ENCODE results near the gene CDADC1. TPM values are rescaled to one million over a fixed set of nuclear protein-coding genes. Genes with fewer than 3 reads are reported as not detected.

CDADC1 gene
- total and polyA plus RNA-seq, 2 experiments from 2014 or later, result 1.3 to 9.3 TPM

DNA sequence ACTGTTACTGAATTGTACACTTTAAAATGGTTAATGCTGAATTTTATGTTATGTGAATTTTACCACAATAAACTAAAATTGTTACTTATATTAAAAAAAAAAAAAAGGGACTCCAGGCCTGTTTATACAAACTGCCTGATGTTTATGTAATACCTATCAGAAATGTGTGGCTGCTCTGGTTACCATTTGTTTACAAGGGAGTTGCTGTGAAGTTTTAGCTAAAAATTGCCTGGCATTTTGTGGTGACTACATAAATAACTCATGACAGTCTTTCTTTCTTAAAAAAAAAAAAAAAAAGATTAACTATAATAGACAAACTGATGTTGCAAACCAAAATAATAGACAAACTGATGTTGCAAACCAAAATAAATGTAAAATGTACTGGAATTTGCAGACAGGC, 71.8 kb downstream of the CDADC1 start:
- Histone ChIP-seq H3K9me2 (ENCODE audit: insufficient read depth) (no peaks in the 10 kb centered on the region), H3K4me2 (no peak overlapping the region), H3K79me2 (replicated peaks; ENCODE audit: insufficient read depth) (no peaks in the 10 kb centered on the region), H3K4me3 (no peak overlapping the region), H3K27ac (ENCODE audit: low read depth) (no peak overlapping the region), H3K27me3 (ENCODE audit: insufficient read depth) (no peaks in the 10 kb centered on the region), H4K20me1 (replicated peaks; ENCODE audit: insufficient read depth) (no peaks in the 10 kb centered on the region), H2AFZ (no peak overlapping the region), H3F3A (replicated peaks; ENCODE audit: low read depth) (no peaks in the 10 kb centered on the region), H3K4me1 (ENCODE audit: insufficient read depth) (no peaks in the 10 kb centered on the region), H3K36me3 (ENCODE audit: insufficient read depth) (no peaks in the 10 kb centered on the region)
- DNase-seq (ENCODE audit: low spot score) (no peak), ATAC-seq (no peak)
- Mint-ChIP-seq H3K4me3 (no peak overlapping the region), H3K27me3 (ENCODE audit: insufficient read depth, low read depth, poor library complexity) (no peaks in the 10 kb centered on the region), H3K36me3 (ENCODE audit: low read depth) (no peaks in the 10 kb centered on the region), H3K9me3 (no peaks in the 10 kb centered on the region), H3K27ac (no peak overlapping the region), H3K4me1 (no peaks in the 10 kb centered on the region)
- TF ChIP-seq, protein P1, sequence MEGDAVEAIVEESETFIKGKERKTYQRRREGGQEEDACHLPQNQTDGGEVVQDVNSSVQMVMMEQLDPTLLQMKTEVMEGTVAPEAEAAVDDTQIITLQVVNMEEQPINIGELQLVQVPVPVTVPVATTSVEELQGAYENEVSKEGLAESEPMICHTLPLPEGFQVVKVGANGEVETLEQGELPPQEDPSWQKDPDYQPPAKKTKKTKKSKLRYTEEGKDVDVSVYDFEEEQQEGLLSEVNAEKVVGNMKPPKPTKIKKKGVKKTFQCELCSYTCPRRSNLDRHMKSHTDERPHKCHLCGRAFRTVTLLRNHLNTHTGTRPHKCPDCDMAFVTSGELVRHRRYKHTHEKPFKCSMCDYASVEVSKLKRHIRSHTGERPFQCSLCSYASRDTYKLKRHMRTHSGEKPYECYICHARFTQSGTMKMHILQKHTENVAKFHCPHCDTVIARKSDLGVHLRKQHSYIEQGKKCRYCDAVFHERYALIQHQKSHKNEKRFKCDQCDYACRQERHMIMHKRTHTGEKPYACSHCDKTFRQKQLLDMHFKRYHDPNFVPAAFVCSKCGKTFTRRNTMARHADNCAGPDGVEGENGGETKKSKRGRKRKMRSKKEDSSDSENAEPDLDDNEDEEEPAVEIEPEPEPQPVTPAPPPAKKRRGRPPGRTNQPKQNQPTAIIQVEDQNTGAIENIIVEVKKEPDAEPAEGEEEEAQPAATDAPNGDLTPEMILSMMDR (conservative IDR thresholded peaks at IDR 0.05; ENCODE audit: low read depth in 2 of 2), result no peak
- TF ChIP-seq ZNF114 (CRISPR knock-in tag; IDR thresholded peaks at IDR 0.05), result no peak

DNA sequence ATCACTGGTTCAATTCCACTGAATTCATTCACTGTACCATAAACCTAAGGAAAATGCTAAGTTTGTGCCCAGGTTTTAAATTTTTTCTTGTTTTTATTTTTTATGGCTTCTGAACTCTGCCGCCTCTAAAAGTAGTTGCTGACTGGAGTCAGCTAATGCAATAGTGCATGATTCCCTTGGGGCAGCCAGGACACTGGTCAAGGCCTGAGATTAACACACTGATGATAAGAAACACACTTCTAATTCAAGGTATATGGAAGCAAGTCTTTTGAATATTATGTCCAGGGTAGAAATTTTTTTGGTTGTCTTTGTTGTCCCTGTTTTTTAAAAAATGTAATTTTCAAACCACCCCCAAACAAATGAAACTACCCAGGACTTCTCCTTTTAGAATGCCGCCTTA, 72.2 kb downstream of the CDADC1 start:
- H3K27ac ChIP-seq (ENCODE audit: low read depth), result no peak overlapping the region
- DNase-seq (ENCODE audit: low spot score), result no peak
- Mint-ChIP-seq H3K4me1 (no peaks in the 10 kb centered on the region), H3K36me3 (ENCODE audit: low read depth) (no peaks in the 10 kb centered on the region), H3K27me3 (ENCODE audit: insufficient read depth, low read depth, poor library complexity) (no peaks in the 10 kb centered on the region), H3K9me3 (no peaks in the 10 kb centered on the region), H3K4me3 (no peak overlapping the region), H3K27ac (no peak overlapping the region)
- no peaks in the 10 kb centered on the region for H3K36me3 ChIP-seq (ENCODE audit: insufficient read depth)
- no peak overlapping the region for H3K4me3 ChIP-seq
- H2AFZ ChIP-seq, result no peak overlapping the region
- no peak overlapping the region for H3K4me2 ChIP-seq
- H4K20me1 ChIP-seq (replicated peaks; ENCODE audit: insufficient read depth), result no peaks in the 10 kb centered on the region
- no peaks in the 10 kb centered on the region for H3K4me1 ChIP-seq (ENCODE audit: insufficient read depth)
- no peaks in the 10 kb centered on the region for H3K79me2 ChIP-seq (replicated peaks; ENCODE audit: insufficient read depth)
- ATAC-seq, result no peak
- no peaks in the 10 kb centered on the region for H3K27me3 ChIP-seq (ENCODE audit: insufficient read depth)
- H3K9me2 ChIP-seq (ENCODE audit: insufficient read depth), result no peaks in the 10 kb centered on the region
- no peaks in the 10 kb centered on the region for H3F3A ChIP-seq (replicated peaks; ENCODE audit: low read depth)
- TF ChIP-seq ZNF331 (CRISPR knock-in tag; IDR thresholded peaks at IDR 0.05; ENCODE audit: low read depth), result no peak
- no peak for TF ChIP-seq CREB1 (CRISPR knock-in tag; IDR thresholded peaks at IDR 0.05; ENCODE audit: low read depth)
- TF ChIP-seq POLR2AphosphoS5 (IDR thresholded peaks at IDR 0.05; ENCODE audit: low read depth), result no peak

DNA sequence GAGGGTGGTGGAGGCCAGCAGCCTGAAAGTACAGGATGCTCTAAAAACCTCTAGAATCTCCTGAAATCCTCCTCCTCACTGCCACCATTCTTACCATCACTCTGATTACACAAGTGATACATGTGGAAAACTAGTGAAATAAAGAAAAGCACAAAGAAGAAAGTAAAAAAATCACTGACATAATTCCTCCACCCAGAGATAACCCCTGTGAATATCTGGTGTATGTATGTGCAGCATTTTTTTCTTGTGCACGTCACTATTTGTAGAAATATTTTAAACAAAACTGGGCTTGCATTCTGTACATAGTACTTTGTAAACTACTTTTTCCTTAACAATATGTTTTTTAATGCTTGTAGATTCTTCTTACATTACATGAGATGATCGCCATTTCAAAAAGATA, 73.2 kb downstream of the CDADC1 start:
- Histone ChIP-seq H3F3A (replicated peaks; ENCODE audit: low read depth) (no peaks in the 10 kb centered on the region), H3K36me3 (ENCODE audit: insufficient read depth) (no peaks in the 10 kb centered on the region), H3K27ac (ENCODE audit: low read depth) (no peak overlapping the region), H3K4me1 (ENCODE audit: insufficient read depth) (no peaks in the 10 kb centered on the region), H4K20me1 (replicated peaks; ENCODE audit: insufficient read depth) (no peaks in the 10 kb centered on the region), H3K4me3 (no peak overlapping the region), H2AFZ (no peak overlapping the region), H3K27me3 (ENCODE audit: insufficient read depth) (no peaks in the 10 kb centered on the region), H3K79me2 (replicated peaks; ENCODE audit: insufficient read depth) (no peaks in the 10 kb centered on the region), H3K9me2 (ENCODE audit: insufficient read depth) (no peaks in the 10 kb centered on the region), H3K4me2 (no peak overlapping the region)
- Mint-ChIP-seq H3K36me3 (ENCODE audit: low read depth) (no peaks in the 10 kb centered on the region), H3K4me3 (no peak overlapping the region), H3K9me3 (no peaks in the 10 kb centered on the region), H3K27me3 (ENCODE audit: insufficient read depth, low read depth, poor library complexity) (no peaks in the 10 kb centered on the region), H3K27ac (no peak overlapping the region), H3K4me1 (no peaks in the 10 kb centered on the region)
- no peak for TF ChIP-seq EZH2 (IDR thresholded peaks at IDR 0.05; ENCODE audit: low read depth, unreplicated experiment)
- TF ChIP-seq, protein P2, sequence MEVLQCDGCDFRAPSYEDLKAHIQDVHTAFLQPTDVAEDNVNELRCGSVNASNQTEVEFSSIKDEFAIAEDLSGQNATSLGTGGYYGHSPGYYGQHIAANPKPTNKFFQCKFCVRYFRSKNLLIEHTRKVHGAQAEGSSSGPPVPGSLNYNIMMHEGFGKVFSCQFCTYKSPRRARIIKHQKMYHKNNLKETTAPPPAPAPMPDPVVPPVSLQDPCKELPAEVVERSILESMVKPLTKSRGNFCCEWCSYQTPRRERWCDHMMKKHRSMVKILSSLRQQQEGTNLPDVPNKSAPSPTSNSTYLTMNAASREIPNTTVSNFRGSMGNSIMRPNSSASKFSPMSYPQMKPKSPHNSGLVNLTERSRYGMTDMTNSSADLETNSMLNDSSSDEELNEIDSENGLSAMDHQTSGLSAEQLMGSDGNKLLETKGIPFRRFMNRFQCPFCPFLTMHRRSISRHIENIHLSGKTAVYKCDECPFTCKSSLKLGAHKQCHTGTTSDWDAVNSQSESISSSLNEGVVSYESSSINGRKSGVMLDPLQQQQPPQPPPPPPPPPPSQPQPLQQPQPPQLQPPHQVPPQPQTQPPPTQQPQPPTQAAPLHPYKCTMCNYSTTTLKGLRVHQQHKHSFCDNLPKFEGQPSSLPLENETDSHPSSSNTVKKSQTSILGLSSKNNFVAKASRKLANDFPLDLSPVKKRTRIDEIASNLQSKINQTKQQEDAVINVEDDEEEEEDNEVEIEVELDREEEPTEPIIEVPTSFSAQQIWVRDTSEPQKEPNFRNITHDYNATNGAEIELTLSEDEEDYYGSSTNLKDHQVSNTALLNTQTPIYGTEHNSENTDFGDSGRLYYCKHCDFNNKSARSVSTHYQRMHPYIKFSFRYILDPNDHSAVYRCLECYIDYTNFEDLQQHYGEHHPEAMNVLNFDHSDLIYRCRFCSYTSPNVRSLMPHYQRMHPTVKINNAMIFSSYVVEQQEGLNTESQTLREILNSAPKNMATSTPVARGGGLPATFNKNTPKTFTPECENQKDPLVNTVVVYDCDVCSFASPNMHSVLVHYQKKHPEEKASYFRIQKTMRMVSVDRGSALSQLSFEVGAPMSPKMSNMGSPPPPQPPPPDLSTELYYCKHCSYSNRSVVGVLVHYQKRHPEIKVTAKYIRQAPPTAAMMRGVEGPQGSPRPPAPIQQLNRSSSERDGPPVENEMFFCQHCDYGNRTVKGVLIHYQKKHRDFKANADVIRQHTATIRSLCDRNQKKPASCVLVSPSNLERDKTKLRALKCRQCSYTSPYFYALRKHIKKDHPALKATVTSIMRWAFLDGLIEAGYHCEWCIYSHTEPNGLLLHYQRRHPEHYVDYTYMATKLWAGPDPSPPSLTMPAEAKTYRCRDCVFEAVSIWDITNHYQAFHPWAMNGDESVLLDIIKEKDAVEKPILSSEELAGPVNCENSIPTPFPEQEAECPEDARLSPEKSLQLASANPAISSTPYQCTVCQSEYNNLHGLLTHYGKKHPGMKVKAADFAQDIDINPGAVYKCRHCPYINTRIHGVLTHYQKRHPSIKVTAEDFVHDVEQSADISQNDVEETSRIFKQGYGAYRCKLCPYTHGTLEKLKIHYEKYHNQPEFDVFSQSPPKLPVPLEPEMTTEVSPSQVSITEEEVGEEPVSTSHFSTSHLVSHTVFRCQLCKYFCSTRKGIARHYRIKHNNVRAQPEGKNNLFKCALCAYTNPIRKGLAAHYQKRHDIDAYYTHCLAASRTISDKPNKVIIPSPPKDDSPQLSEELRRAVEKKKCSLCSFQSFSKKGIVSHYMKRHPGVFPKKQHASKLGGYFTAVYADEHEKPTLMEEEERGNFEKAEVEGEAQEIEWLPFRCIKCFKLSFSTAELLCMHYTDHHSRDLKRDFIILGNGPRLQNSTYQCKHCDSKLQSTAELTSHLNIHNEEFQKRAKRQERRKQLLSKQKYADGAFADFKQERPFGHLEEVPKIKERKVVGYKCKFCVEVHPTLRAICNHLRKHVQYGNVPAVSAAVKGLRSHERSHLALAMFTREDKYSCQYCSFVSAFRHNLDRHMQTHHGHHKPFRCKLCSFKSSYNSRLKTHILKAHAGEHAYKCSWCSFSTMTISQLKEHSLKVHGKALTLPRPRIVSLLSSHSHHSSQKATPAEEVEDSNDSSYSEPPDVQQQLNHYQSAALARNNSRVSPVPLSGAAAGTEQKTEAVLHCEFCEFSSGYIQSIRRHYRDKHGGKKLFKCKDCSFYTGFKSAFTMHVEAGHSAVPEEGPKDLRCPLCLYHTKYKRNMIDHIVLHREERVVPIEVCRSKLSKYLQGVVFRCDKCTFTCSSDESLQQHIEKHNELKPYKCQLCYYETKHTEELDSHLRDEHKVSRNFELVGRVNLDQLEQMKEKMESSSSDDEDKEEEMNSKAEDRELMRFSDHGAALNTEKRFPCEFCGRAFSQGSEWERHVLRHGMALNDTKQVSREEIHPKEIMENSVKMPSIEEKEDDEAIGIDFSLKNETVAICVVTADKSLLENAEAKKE (CRISPR knock-in tag; IDR thresholded peaks at IDR 0.05), result no peak
- no peak for TF ChIP-seq POLR2AphosphoS5 (IDR thresholded peaks at IDR 0.05; ENCODE audit: low read depth)
- TF ChIP-seq, protein P3, sequence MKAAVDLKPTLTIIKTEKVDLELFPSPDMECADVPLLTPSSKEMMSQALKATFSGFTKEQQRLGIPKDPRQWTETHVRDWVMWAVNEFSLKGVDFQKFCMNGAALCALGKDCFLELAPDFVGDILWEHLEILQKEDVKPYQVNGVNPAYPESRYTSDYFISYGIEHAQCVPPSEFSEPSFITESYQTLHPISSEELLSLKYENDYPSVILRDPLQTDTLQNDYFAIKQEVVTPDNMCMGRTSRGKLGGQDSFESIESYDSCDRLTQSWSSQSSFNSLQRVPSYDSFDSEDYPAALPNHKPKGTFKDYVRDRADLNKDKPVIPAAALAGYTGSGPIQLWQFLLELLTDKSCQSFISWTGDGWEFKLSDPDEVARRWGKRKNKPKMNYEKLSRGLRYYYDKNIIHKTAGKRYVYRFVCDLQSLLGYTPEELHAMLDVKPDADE (IDR thresholded peaks at IDR 0.05), result no peak
- no peak for TF ChIP-seq ZNF331 (CRISPR knock-in tag; IDR thresholded peaks at IDR 0.05; ENCODE audit: low read depth)
- TF ChIP-seq NANOG (IDR thresholded peaks at IDR 0.05; ENCODE audit: borderline replicate concordance), result no peak
- ATAC-seq (no peak), DNase-seq (ENCODE audit: low spot score) (no peak)
